ENCODE measurements around the gene DLD. TPM values are rescaled to one million over a fixed set of nuclear protein-coding genes. Genes with fewer than 3 reads are reported as not detected.

DLD gene
- total and polyA plus RNA-seq, 4 donors = 49.4 to 121 (median 67.1) TPM

DNA sequence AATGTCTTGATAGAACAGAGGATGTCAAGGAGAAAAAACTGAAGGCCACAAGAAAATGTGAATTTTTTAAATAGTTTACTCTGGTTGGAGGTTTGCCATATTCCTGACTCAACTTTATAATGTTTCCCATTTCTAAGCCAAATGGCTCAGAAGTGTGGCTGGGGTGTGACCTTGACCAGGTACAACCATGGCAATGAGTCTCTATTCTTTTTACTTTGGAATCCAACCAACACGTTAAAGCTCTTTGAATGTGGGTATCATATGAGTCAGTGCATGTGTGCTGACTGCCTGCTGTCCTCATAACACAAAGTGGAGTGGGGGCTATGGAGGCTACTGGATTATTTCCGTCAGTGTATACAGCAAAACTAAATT, 33.5 kb upstream of the DLD start:
- no peaks in the 10 kb centered on the region for H3K27me3 ChIP-seq (ENCODE audit: control insufficient read depth in 4 of 4, insufficient read depth in 4 of 4, low read length in 3 of 4)
- no peaks in the 10 kb centered on the region for H3K36me3 ChIP-seq (ENCODE audit: control insufficient read depth in 4 of 4, insufficient read depth in 3 of 4, low read depth in 1 of 4, low read length in 3 of 4)
- TF ChIP-seq HNF4A (conservative IDR thresholded peaks at IDR 0.05) = peak in 1 of 2 donors; percentile 39
- TF ChIP-seq JUND (IDR thresholded peaks at IDR 0.05) = no peak
- WGBS = 61% methylated on average over 2 of the region's 2 CpGs
- no peak overlapping the region for H3K9ac ChIP-seq (ENCODE audit: low read depth in 1 of 2, low read length in 2 of 2)
- no peak for DNase-seq (ENCODE audit: low spot score)
- H3K4me1 ChIP-seq (ENCODE audit: control insufficient read depth in 4 of 4, insufficient read depth in 4 of 4, low read length in 3 of 4) = peaks cover 4 to 38% (median 29%) of the 10 kb centered on the region in 4 donors
- no peak overlapping the region for H3K27ac ChIP-seq (ENCODE audit: low read depth in 1 of 2, low read length in 2 of 2)
- H3K4me3 ChIP-seq (ENCODE audit: low read depth in 1 of 3, low read length in 3 of 3) = no peak overlapping the region
- H3K9me3 ChIP-seq (ENCODE audit: control insufficient read depth in 4 of 4, low read length in 3 of 4) = no peaks in the 10 kb centered on the region

DNA sequence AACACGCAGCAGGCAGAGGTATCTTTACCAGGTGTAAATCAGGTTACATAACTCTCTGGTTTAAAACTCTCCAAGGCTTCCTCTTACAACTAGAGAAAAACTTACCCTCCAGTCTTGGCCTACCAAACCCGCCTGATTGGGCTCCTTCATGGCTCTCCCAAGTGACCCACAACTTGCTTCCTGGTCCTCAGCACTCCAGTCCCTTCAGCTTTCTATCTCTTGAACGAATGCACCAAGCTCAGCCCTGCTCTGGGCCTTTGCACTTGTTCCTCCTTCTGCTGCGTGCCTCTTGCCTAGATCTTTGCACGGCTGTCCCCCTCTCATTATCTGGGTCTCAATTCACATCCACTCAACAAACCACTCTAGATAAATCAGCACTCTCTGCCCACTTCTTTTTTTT, 32.7 kb upstream of the DLD start:
- Histone ChIP-seq H3K36me3 (ENCODE audit: control insufficient read depth in 4 of 4, insufficient read depth in 3 of 4, low read depth in 1 of 4, low read length in 3 of 4) (no peaks in the 10 kb centered on the region), H3K9ac (ENCODE audit: low read depth in 1 of 2, low read length in 2 of 2) (no peak overlapping the region), H3K4me1 (ENCODE audit: control insufficient read depth in 4 of 4, insufficient read depth in 4 of 4, low read length in 3 of 4) (peaks cover 4 to 38% (median 29%) of the 10 kb centered on the region in 4 donors), H3K27ac (ENCODE audit: low read depth in 1 of 2, low read length in 2 of 2) (no peak overlapping the region), H3K4me3 (ENCODE audit: low read depth in 1 of 3, low read length in 3 of 3) (no peak overlapping the region), H3K27me3 (ENCODE audit: control insufficient read depth in 4 of 4, insufficient read depth in 4 of 4, low read length in 3 of 4) (no peaks in the 10 kb centered on the region), H3K9me3 (ENCODE audit: control insufficient read depth in 4 of 4, low read length in 3 of 4) (no peaks in the 10 kb centered on the region)
- TF ChIP-seq, protein P1, sequence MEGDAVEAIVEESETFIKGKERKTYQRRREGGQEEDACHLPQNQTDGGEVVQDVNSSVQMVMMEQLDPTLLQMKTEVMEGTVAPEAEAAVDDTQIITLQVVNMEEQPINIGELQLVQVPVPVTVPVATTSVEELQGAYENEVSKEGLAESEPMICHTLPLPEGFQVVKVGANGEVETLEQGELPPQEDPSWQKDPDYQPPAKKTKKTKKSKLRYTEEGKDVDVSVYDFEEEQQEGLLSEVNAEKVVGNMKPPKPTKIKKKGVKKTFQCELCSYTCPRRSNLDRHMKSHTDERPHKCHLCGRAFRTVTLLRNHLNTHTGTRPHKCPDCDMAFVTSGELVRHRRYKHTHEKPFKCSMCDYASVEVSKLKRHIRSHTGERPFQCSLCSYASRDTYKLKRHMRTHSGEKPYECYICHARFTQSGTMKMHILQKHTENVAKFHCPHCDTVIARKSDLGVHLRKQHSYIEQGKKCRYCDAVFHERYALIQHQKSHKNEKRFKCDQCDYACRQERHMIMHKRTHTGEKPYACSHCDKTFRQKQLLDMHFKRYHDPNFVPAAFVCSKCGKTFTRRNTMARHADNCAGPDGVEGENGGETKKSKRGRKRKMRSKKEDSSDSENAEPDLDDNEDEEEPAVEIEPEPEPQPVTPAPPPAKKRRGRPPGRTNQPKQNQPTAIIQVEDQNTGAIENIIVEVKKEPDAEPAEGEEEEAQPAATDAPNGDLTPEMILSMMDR (IDR thresholded peaks at IDR 0.05; ENCODE audit: low read depth, low read length, missing input control) = no peak
- WGBS = 94% methylated on average over 5 of the region's 5 CpGs
- no peak for DNase-seq (ENCODE audit: low spot score)

DNA sequence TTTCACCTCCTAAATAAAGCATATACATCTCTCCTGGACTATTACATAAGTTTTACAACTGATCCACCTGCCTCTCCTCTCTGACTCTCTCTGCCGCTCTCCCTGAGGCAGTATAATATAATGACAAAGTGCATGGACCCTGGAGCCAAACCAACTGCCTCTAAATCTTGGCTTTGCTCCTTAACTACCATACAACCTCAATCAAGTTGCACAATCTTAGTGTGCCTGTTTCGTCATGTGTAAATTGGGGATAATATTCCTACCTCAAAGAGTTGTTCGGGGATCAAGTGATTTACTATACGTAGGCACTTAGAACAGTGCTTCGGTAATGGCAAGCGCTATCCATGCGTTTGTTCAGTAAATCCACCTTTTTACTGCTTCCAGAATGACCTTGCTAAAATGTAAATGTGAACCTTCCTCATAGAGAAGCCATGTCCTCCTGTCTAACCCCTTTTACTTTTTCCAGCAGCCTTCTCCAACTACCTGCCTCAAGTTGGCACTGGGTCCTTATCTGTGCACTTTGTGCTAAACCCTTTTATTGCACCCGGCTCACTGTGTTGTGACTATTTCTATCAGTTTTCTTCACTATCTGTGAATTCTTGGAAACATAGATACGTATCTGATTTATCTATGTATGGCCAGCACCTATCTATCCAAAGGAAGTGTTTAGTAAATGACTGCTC, 30.6 kb upstream of the DLD start:
- Histone ChIP-seq H3K9me3 (ENCODE audit: control insufficient read depth in 4 of 4, low read length in 3 of 4) (no peaks in the 10 kb centered on the region), H3K36me3 (ENCODE audit: control insufficient read depth in 4 of 4, insufficient read depth in 3 of 4, low read depth in 1 of 4, low read length in 3 of 4) (no peaks in the 10 kb centered on the region), H3K4me3 (ENCODE audit: low read depth in 1 of 3, low read length in 3 of 3) (peak overlapping the region in 1 of 3 donors; percentile 27), H3K27ac (ENCODE audit: low read depth in 1 of 2, low read length in 2 of 2) (peak overlapping the region; percentile 29 to 48), H3K27me3 (ENCODE audit: control insufficient read depth in 4 of 4, insufficient read depth in 4 of 4, low read length in 3 of 4) (no peaks in the 10 kb centered on the region), H3K9ac (ENCODE audit: low read depth in 1 of 2, low read length in 2 of 2) (no peak overlapping the region), H3K4me1 (ENCODE audit: control insufficient read depth in 4 of 4, insufficient read depth in 4 of 4, low read length in 3 of 4) (peaks cover 4 to 38% (median 29%) of the 10 kb centered on the region in 4 donors)
- peak; percentile 50 for TF ChIP-seq FOXA2 (IDR thresholded peaks at IDR 0.05)
- no peak for TF ChIP-seq TAF1 (conservative IDR thresholded peaks at IDR 0.05)
- TF ChIP-seq, protein P1 (IDR thresholded peaks at IDR 0.05; ENCODE audit: low read depth, low read length, missing input control) = no peak
- TF ChIP-seq FOXA1 (IDR thresholded peaks at IDR 0.05) = no peak
- TF ChIP-seq, protein P2, sequence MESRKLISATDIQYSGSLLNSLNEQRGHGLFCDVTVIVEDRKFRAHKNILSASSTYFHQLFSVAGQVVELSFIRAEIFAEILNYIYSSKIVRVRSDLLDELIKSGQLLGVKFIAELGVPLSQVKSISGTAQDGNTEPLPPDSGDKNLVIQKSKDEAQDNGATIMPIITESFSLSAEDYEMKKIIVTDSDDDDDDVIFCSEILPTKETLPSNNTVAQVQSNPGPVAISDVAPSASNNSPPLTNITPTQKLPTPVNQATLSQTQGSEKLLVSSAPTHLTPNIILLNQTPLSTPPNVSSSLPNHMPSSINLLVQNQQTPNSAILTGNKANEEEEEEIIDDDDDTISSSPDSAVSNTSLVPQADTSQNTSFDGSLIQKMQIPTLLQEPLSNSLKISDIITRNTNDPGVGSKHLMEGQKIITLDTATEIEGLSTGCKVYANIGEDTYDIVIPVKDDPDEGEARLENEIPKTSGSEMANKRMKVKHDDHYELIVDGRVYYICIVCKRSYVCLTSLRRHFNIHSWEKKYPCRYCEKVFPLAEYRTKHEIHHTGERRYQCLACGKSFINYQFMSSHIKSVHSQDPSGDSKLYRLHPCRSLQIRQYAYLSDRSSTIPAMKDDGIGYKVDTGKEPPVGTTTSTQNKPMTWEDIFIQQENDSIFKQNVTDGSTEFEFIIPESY (IDR thresholded peaks at IDR 0.05) = no peak
- TF ChIP-seq YY1 (IDR thresholded peaks at IDR 0.05) = peak; percentile 56
- TF ChIP-seq EGR1 (IDR thresholded peaks at IDR 0.05; ENCODE audit: low read depth in 2 of 2) = no peak
- TF ChIP-seq HNF4A (conservative IDR thresholded peaks at IDR 0.05) = peak; percentile 89 to 92
- no peak for TF ChIP-seq NR2F2 (IDR thresholded peaks at IDR 0.05)
- TF ChIP-seq, protein P3, sequence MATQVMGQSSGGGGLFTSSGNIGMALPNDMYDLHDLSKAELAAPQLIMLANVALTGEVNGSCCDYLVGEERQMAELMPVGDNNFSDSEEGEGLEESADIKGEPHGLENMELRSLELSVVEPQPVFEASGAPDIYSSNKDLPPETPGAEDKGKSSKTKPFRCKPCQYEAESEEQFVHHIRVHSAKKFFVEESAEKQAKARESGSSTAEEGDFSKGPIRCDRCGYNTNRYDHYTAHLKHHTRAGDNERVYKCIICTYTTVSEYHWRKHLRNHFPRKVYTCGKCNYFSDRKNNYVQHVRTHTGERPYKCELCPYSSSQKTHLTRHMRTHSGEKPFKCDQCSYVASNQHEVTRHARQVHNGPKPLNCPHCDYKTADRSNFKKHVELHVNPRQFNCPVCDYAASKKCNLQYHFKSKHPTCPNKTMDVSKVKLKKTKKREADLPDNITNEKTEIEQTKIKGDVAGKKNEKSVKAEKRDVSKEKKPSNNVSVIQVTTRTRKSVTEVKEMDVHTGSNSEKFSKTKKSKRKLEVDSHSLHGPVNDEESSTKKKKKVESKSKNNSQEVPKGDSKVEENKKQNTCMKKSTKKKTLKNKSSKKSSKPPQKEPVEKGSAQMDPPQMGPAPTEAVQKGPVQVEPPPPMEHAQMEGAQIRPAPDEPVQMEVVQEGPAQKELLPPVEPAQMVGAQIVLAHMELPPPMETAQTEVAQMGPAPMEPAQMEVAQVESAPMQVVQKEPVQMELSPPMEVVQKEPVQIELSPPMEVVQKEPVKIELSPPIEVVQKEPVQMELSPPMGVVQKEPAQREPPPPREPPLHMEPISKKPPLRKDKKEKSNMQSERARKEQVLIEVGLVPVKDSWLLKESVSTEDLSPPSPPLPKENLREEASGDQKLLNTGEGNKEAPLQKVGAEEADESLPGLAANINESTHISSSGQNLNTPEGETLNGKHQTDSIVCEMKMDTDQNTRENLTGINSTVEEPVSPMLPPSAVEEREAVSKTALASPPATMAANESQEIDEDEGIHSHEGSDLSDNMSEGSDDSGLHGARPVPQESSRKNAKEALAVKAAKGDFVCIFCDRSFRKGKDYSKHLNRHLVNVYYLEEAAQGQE (IDR thresholded peaks at IDR 0.05) = peak; percentile 56
- peak; percentile 41 to 65 for TF ChIP-seq JUND (IDR thresholded peaks at IDR 0.05)
- TF ChIP-seq RAD21 (IDR thresholded peaks at IDR 0.05) = peak; percentile 35 to 43
- peak in 1 of 2 donors; percentile 19 for TF ChIP-seq GABPA (IDR thresholded peaks at IDR 0.05 in 1 of 2, conservative IDR thresholded peaks at IDR 0.05 in 1 of 2)
- TF ChIP-seq, protein P4, sequence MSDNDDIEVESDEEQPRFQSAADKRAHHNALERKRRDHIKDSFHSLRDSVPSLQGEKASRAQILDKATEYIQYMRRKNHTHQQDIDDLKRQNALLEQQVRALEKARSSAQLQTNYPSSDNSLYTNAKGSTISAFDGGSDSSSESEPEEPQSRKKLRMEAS (IDR thresholded peaks at IDR 0.05) = peak; percentile 80
- TF ChIP-seq, protein P5, sequence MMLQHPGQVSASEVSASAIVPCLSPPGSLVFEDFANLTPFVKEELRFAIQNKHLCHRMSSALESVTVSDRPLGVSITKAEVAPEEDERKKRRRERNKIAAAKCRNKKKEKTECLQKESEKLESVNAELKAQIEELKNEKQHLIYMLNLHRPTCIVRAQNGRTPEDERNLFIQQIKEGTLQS (IDR thresholded peaks at IDR 0.05) = peak; percentile 51
- TF ChIP-seq SP1 (IDR thresholded peaks at IDR 0.05) = peak; percentile 78
- TF ChIP-seq RXRA (IDR thresholded peaks at IDR 0.05) = peak; percentile 58 to 80
- TF ChIP-seq HNF4G (IDR thresholded peaks at IDR 0.05) = peak; percentile 35
- DNase-seq (ENCODE audit: low spot score) = no peak
- WGBS = 29% methylated on average over 9 of the region's 9 CpGs

All from liver (tissue), 9 donors.